HCT116 (cell line): ENCODE results near the gene CACNA1A. TPM values are rescaled to one million over a fixed set of nuclear protein-coding genes. Genes with fewer than 3 reads are reported as not detected.

Experiments used
- ATAC-seq: fragments of 200-7000 bp; cut with Tn5 transposase; 2 replicates; pipeline ENCODE4 v1.9.1; 2020; ENCODE audit warnings: mild to moderate bottlenecking, moderate library complexity
- BruUV-seq: library from RNA; stranded (reverse); fragments of 400-500 nt; replicated peaks from 2 replicates; lab custom pipeline; 2021; lab: Mats Ljungman, UMichigan
- CTCF ChIA-PET: fragments of 300-600 bp; sonication (Branson Sonifier 250); formaldehyde crosslinking; loops from one replicate; lab custom pipeline; 2021; ENCODE audit warnings: antibody characterized with exemption; lab: Charles Lee
- POLR2A ChIA-PET: fragments of 300-600, 350-600 bp; sonication (Branson Sonifier 250); formaldehyde crosslinking; loops from one replicate; lab custom pipeline; 2021; ENCODE audit warnings: antibody characterized with exemption; lab: Charles Lee
- RAD21 ChIA-PET, 2 experiments: fragments of 300-600 bp; sonication (Branson Sonifier 250); formaldehyde crosslinking; loops; one replicate each; lab custom pipeline; 2023; ENCODE audit warnings: low total read pairs in 2 of 2; ENCODE audit not compliant: uncharacterized antibody in 2 of 2, unreplicated experiment in 2 of 2, low non-redundant PET in 1 of 2; lab: Charles Lee
- DNase-seq: peaks from one replicate; pipeline ENCODE4 v3.0.0-alpha.2; 2010; ENCODE audit warnings: low read depth, low spot score
- H2AFZ ChIP-seq: fragments of 200-600 bp; shearing (Covaris generic), sonication (generic); 2 replicates; pipeline ENCODE4 v1.6.1; 2017; ENCODE audit warnings: low read depth, mixed run types, mixed read lengths, antibody characterized with exemption, low read length; ENCODE audit not compliant: poor library complexity, severe bottlenecking
- H3K27ac ChIP-seq: 2 replicates; pipeline ENCODE4 v1.5.1; 2012; ENCODE audit warnings: low read depth, low read length
- H3K27me3 ChIP-seq: fragments of 200-600 bp; sonication (generic); 2 replicates; pipeline ENCODE4 v1.6.1; 2016; ENCODE audit warnings: mixed run types, low read length, mixed read lengths; ENCODE audit not compliant: insufficient read depth
- H3K36me3 ChIP-seq, 2 experiments: fragments of 200-500 bp in 1 of 2; fragments of 200-600 bp in 1 of 2; sonication (Bioruptor generic) in 1 of 2; sonication (generic) in 1 of 2; 2 replicates each; pipeline versions ENCODE4 v1.5.1 to v1.6.1; 2014 to 2016; ENCODE audit warnings: low read length in 2 of 2, inconsistent platforms in 1 of 2, mixed read lengths in 1 of 2, mixed run types in 1 of 2; ENCODE audit not compliant: insufficient read depth in 2 of 2, control insufficient read depth in 1 of 2
- H3K4me1 ChIP-seq, 2 experiments: fragments of 200-600 bp in 1 of 2; sonication (generic) in 1 of 2; 2 replicates each; pipeline versions ENCODE4 v1.5.1 to v1.6.1; 2012 to 2017; ENCODE audit warnings: low read length in 2 of 2, inconsistent platforms in 1 of 2, mild to moderate bottlenecking in 1 of 2, mixed read lengths in 1 of 2, mixed run types in 1 of 2, moderate library complexity in 1 of 2; ENCODE audit not compliant: insufficient read depth in 2 of 2, control insufficient read depth in 1 of 2
- H3K4me2 ChIP-seq: fragments of 200-600 bp; sonication (generic); 2 replicates; pipeline ENCODE4 v1.6.1; 2017; ENCODE audit warnings: mixed run types, low read length, mixed read lengths
- H3K4me3 ChIP-seq, 2 experiments: fragments of 200-600 bp in 1 of 2; sonication (generic) in 1 of 2; replicated peaks in 1 of 2; 2 replicates each; pipeline ENCODE4 v1.5.1; 2011 to 2016; ENCODE audit warnings: low read length in 2 of 2, control low read depth in 1 of 2, low read depth in 1 of 2, mild to moderate bottlenecking in 1 of 2, mixed read lengths in 1 of 2, mixed run types in 1 of 2
- H3K79me2 ChIP-seq: fragments of 200-600 bp; sonication (generic); 2 replicates; pipeline ENCODE4 v1.6.1; 2017; ENCODE audit warnings: mild to moderate bottlenecking, mixed run types, low read length, moderate library complexity, mixed read lengths; ENCODE audit not compliant: insufficient read depth
- H3K9ac ChIP-seq: fragments of 200-600 bp; sonication (generic); 2 replicates; pipeline ENCODE4 v1.6.1; 2016; ENCODE audit warnings: low read length, mixed read lengths
- H3K9me2 ChIP-seq: fragments of 200-600 bp; sonication (generic), shearing (Covaris generic); 2 replicates; pipeline ENCODE4 v1.6.1; 2017; ENCODE audit warnings: mixed run types, mild to moderate bottlenecking, moderate library complexity; ENCODE audit not compliant: insufficient read depth
- H3K9me3 ChIP-seq, 2 experiments: fragments of 200-500 bp in 1 of 2; fragments of 200-600 bp in 1 of 2; sonication (Bioruptor generic) in 1 of 2; sonication (generic) in 1 of 2; 2 replicates each; pipeline ENCODE4 v1.6.1; 2014 to 2017; ENCODE audit warnings: low read length in 2 of 2, mixed read lengths in 2 of 2, inconsistent platforms in 1 of 2, low read depth in 1 of 2, mild to moderate bottlenecking in 1 of 2, mixed run types in 1 of 2, moderate library complexity in 1 of 2; ENCODE audit not compliant: control insufficient read depth in 1 of 2, insufficient read depth in 1 of 2
- H4K20me1 ChIP-seq: fragments of 200-600 bp; sonication (generic), shearing (Covaris generic); 2 replicates; pipeline ENCODE4 v1.6.1; 2017; ENCODE audit warnings: mixed run types, mild to moderate bottlenecking, moderate library complexity; ENCODE audit not compliant: insufficient read depth
- EZH2 ChIP-seq: fragments of 200-600 bp; sonication (generic); IDR thresholded peaks from 2 replicates; pipeline ENCODE4 v1.6.1; 2017; ENCODE audit warnings: antibody characterized with exemption, mixed run types
- EZH2phosphoT487 ChIP-seq: fragments of 200-600 bp; IDR thresholded peaks from 2 replicates; pipeline ENCODE4 v1.6.1; 2018; ENCODE audit warnings: antibody characterized with exemption, borderline replicate concordance
- POLR2A ChIP-seq: IDR thresholded peaks from 2 replicates; pipeline ENCODE4 v1.7.0; 2011; ENCODE audit warnings: borderline replicate concordance; ENCODE audit not compliant: insufficient read depth, insufficient read length; ENCODE audit errors: extremely low read depth
- POLR2AphosphoS5 ChIP-seq: IDR thresholded peaks from 2 replicates; pipeline ENCODE4 v1.6.1; 2011; ENCODE audit warnings: mild to moderate bottlenecking, low read depth, low read length, moderate library complexity
- TCF7L2 ChIP-seq: IDR thresholded peaks from 2 replicates; pipeline ENCODE4 v1.7.0; 2011; ENCODE audit warnings: borderline replicate concordance, inconsistent platforms; ENCODE audit not compliant: insufficient read depth, insufficient read length; ENCODE audit errors: extremely low read depth
- YY1 ChIP-seq: IDR thresholded peaks from 2 replicates; pipeline ENCODE4 v1.6.1; 2011; ENCODE audit warnings: low read length, low read depth, moderate library complexity, mild to moderate bottlenecking; ENCODE audit not compliant: insufficient replicate concordance; ENCODE audit errors: extremely low read depth
- ZNF274 ChIP-seq: fragments of 200-500 bp; sonication (Bioruptor generic); IDR thresholded peaks from 2 replicates; pipeline ENCODE4 v1.6.1; 2014; ENCODE audit warnings: mild to moderate bottlenecking, low read depth, low read length, inconsistent platforms
- intact Hi-C: fragments of 100-400 bp; cut with micrococcal nuclease; formaldehyde crosslinking; loops from 2 replicates; pipeline ENCODE4 v1.10.0; 2022
- total RNA-seq: library from RNA; stranded (reverse); gene quantifications from one replicate; pipeline ENCODE4 v1.2.1, GENCODE V29; 2021; ENCODE audit not compliant: unreplicated experiment
- TF ChIP-seq, protein P1 (sequence below): IDR thresholded peaks from 2 replicates; pipeline ENCODE4 v1.6.1; 2012; ENCODE audit warnings: low read depth

The CACNA1A gene
- total RNA-seq, 1 experiment from 2014 or later = 7.5 TPM

DNA sequence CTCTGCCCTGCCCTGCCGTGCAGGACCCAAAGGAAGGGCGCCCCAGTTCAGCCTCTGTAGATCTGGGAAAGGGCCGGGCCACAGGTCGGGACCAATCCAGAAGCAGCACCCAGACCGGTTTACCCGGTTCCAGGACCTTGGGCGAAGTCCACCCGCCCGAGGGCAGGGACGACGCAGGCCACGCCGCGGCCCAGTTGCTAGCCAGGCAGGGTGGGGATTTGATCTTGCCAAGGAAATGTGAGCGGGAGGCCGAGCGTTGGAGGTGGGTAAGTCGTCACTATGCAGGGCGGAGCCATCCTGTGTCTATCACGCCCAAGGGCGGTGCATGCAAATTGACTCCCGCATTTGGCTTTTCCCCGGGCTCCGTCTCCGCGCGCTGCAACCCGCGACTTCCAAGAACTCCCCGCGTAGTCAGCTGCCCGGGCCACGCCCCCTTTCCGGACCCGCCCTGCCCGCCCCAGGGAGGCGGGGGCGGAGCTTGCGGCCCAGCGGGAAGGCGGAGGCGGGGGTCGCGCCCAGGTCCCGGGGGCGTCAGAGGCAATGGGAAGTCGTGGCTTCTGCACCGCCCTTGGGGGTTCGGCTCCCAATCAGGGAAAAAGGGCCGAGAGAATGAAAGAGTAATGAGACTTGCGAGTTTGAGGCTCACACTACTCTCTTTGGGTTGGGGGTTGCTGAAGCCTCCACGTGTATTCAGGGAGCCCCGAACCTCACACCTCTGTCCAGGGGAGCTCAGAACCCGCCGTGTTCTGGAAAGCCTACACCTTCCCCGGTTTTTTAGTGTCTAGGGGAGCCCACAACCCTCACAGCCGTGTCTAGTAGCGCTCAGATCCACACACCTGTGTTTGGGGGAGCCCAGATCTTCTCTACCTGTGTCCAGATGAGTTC lies 343.3 kb downstream of the CACNA1A start:
- DNase-seq (peak; percentile 99), ATAC-seq (peak; percentile 77)
- Histone ChIP-seq H3K36me3 (no peaks in the 10 kb centered on the region), H3K4me2 (peak overlapping the region; percentile 79), H3K4me3 (peak overlapping the region; percentile 48 to 54), H3K27ac (peak overlapping the region; percentile 99), H3K9me3 (no peaks in the 10 kb centered on the region), H3K79me2 (peaks cover 8% of the 10 kb centered on the region; the same call in 1 of the 2 replicates), H3K9me2 (no peaks in the 10 kb centered on the region), H3K4me1 (peaks cover 72 to 89% of the 10 kb centered on the region in 2 experiments), H4K20me1 (no peaks in the 10 kb centered on the region), H3K9ac (peak overlapping the region; percentile 86), H3K27me3 (no peaks in the 10 kb centered on the region), H2AFZ (no peak overlapping the region)
- ChIA-PET CTCF (interaction anchor here (0.6 to 1.9 kb wide), 4 partner anchors 10 to 32 kb away, joined by 3 to 7 read pairs (median 4); no protein-coding TSS in a partner anchor), RAD21 (interaction anchor here in 1 of 2 experiments (1.6 kb wide), 1 partner anchor 32 kb away, joined by 5 read pairs; no protein-coding TSS in a partner anchor), POLR2A (interaction anchor here (1.0 to 4.1 kb wide), 8 partner anchors 8 to 109 kb away, joined by 3 to 36 read pairs (median 8); partner anchors contain the start of genes IER2 and STX10)
- intact Hi-C loops = no loop called here
- no peak for TF ChIP-seq ZNF274
- TF ChIP-seq YY1 = peak; percentile 69
- peak; percentile 60 for TF ChIP-seq TCF7L2
- peak; percentile 93 for TF ChIP-seq POLR2AphosphoS5
- TF ChIP-seq EZH2 = no peak
- TF ChIP-seq, protein P1, sequence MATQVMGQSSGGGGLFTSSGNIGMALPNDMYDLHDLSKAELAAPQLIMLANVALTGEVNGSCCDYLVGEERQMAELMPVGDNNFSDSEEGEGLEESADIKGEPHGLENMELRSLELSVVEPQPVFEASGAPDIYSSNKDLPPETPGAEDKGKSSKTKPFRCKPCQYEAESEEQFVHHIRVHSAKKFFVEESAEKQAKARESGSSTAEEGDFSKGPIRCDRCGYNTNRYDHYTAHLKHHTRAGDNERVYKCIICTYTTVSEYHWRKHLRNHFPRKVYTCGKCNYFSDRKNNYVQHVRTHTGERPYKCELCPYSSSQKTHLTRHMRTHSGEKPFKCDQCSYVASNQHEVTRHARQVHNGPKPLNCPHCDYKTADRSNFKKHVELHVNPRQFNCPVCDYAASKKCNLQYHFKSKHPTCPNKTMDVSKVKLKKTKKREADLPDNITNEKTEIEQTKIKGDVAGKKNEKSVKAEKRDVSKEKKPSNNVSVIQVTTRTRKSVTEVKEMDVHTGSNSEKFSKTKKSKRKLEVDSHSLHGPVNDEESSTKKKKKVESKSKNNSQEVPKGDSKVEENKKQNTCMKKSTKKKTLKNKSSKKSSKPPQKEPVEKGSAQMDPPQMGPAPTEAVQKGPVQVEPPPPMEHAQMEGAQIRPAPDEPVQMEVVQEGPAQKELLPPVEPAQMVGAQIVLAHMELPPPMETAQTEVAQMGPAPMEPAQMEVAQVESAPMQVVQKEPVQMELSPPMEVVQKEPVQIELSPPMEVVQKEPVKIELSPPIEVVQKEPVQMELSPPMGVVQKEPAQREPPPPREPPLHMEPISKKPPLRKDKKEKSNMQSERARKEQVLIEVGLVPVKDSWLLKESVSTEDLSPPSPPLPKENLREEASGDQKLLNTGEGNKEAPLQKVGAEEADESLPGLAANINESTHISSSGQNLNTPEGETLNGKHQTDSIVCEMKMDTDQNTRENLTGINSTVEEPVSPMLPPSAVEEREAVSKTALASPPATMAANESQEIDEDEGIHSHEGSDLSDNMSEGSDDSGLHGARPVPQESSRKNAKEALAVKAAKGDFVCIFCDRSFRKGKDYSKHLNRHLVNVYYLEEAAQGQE = no peak
- peak; percentile 42 for TF ChIP-seq POLR2A
- no peak for TF ChIP-seq EZH2phosphoT487
- TSS peak; percentile 20 for BruUV-seq
